BJ (cell line): ENCODE results near the gene DDX28. TPM values are rescaled to one million over a fixed set of nuclear protein-coding genes. Genes with fewer than 3 reads are reported as not detected.
"Not testable (repeated sequence)": the region's sequence is repeated elsewhere in the genome, so short reads cannot be mapped to it uniquely, and the experiment has no call there.

Experiments
- CTCF ChIA-PET: fragments of 350-600 bp; formaldehyde crosslinking; extraction: SDS; loops from one replicate; lab custom pipeline; 2021; ENCODE audit warnings: antibody characterized with exemption, inconsistent platforms; lab: Yijun Ruan, JAX
- POLR2A ChIA-PET: fragments of 300-600 bp; sonication (Branson Sonifier 250); formaldehyde crosslinking; extraction: SDS; loops from one replicate; lab custom pipeline; 2021; ENCODE audit warnings: antibody characterized with exemption; lab: Charles Lee
- DNase-seq: peaks from one replicate; pipeline ENCODE4 v3.0.0-alpha.2; 2011; ENCODE audit warnings: low read depth
- H3K27me3 ChIP-seq: 2 replicates; pipeline ENCODE4 v1.6.0; 2011; ENCODE audit warnings: low read length; ENCODE audit not compliant: control insufficient read depth, insufficient read depth
- H3K36me3 ChIP-seq: 2 replicates; pipeline ENCODE4 v1.5.1; 2011; ENCODE audit warnings: low read length; ENCODE audit not compliant: control insufficient read depth, insufficient read depth
- H3K4me3 ChIP-seq: 2 replicates; pipeline ENCODE4 v1.5.1; 2011; ENCODE audit warnings: low read depth, mild to moderate bottlenecking, control low read depth, low read length
- polyA plus RNA-seq: library from polyadenylated mRNA; depleted of rRNA; stranded (reverse); fragments of >200 nt; gene quantifications from 2 replicates; pipeline ENCODE4 v1.2.3, GENCODE V29; 2011
- TF ChIP-seq, protein P1 (sequence below): IDR thresholded peaks from 2 replicates; pipeline ENCODE4 v1.5.1; 2011; ENCODE audit warnings: low read depth, mild to moderate bottlenecking, control low read depth, inconsistent platforms, low read length, moderate library complexity; ENCODE audit not compliant: insufficient read depth

The DDX28 gene
- polyA plus RNA-seq, 1 experiment = 10.1 TPM

DNA sequence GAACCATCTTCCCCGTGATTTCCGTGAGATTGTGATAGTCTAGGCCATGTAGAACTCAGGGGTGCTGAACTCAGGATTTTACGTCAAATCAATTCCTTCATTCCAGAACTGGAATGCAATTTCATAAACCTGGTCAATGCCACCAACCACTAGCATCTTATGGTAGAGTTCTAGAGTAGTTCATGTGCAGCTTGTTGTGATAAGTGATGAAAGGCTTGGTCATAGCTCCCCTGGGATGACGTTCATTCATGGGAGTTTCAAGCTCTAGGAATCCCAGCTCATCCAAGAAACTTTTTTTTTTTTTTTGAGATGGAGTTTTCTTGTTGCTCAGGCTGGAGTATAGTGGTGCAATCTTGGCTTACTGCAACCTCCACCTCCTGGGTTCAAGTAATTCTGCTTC lies 20.0 kb downstream of the DDX28 start:
- POLR2A ChIA-PET = interaction anchor here (0.6 kb wide), 1 partner anchor 1875 kb away, joined by 3 read pairs; no protein-coding TSS in a partner anchor
- TF ChIP-seq, protein P1, sequence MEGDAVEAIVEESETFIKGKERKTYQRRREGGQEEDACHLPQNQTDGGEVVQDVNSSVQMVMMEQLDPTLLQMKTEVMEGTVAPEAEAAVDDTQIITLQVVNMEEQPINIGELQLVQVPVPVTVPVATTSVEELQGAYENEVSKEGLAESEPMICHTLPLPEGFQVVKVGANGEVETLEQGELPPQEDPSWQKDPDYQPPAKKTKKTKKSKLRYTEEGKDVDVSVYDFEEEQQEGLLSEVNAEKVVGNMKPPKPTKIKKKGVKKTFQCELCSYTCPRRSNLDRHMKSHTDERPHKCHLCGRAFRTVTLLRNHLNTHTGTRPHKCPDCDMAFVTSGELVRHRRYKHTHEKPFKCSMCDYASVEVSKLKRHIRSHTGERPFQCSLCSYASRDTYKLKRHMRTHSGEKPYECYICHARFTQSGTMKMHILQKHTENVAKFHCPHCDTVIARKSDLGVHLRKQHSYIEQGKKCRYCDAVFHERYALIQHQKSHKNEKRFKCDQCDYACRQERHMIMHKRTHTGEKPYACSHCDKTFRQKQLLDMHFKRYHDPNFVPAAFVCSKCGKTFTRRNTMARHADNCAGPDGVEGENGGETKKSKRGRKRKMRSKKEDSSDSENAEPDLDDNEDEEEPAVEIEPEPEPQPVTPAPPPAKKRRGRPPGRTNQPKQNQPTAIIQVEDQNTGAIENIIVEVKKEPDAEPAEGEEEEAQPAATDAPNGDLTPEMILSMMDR = no peak
- H3K36me3 ChIP-seq = no peaks in the 10 kb centered on the region
- no peaks in the 10 kb centered on the region for H3K27me3 ChIP-seq
- CTCF ChIA-PET = interaction anchor here (0.9 to 2.5 kb wide), 3 partner anchors 9 to 66 kb away, joined by 4 to 8 read pairs (median 4); partner anchors contain the start of gene DPEP2NB
- H3K4me3 ChIP-seq = no peak overlapping the region
- DNase-seq = no peak

DNA sequence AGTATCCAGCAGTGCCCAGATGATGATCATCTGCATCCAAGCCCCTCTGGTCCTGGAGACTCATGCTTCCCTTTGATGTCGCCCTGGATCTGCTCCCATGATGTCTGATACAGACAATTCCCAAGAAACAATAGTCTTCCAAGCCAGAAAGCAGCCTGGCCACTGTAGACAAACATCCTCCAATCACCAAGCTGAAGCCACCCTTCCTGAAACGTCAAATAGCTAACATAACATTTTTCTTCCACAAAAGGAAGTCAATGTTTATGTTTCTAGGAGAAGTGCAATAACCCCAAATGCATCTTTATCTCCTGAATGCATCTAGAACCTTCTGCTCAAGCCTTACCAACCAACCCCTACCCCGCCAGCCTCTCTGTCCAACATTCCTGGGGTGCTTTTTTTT lies 22.6 kb downstream of the DDX28 start:
- H3K27me3 ChIP-seq = no peaks in the 10 kb centered on the region
- no peaks in the 10 kb centered on the region for H3K36me3 ChIP-seq
- no peak overlapping the region for H3K4me3 ChIP-seq
- TF ChIP-seq, protein P1 = no peak
- ChIA-PET POLR2A (no interaction called here), CTCF (interaction anchor here (0.6 kb wide), 1 partner anchor 9 kb away, joined by 3 read pairs; no protein-coding TSS in a partner anchor)
- no peak for DNase-seq

GRCh38 chr16:67999985-68000384 lies 23.0 kb downstream of the DDX28 start:
- Histone ChIP-seq H3K27me3 (no peaks in the 10 kb centered on the region), H3K4me3 (no peak overlapping the region), H3K36me3 (no peaks in the 10 kb centered on the region)
- ChIA-PET CTCF (interaction anchor here (0.6 kb wide), 1 partner anchor 10 kb away, joined by 3 read pairs; no protein-coding TSS in a partner anchor), POLR2A (no interaction called here)
- TF ChIP-seq, protein P1 = no peak
- DNase-seq = no peak

GRCh38 chr16:67998779-67999688 lies 24.0 kb downstream of the DDX28 start, which contains the start of gene DPEP2:
TSS of gene DPEP2 (minus strand) at chr16:67999484. CDS start at chr16:67993212, 6,272 bp downstream.
- POLR2A ChIA-PET = not testable (repeated sequence)

DNA sequence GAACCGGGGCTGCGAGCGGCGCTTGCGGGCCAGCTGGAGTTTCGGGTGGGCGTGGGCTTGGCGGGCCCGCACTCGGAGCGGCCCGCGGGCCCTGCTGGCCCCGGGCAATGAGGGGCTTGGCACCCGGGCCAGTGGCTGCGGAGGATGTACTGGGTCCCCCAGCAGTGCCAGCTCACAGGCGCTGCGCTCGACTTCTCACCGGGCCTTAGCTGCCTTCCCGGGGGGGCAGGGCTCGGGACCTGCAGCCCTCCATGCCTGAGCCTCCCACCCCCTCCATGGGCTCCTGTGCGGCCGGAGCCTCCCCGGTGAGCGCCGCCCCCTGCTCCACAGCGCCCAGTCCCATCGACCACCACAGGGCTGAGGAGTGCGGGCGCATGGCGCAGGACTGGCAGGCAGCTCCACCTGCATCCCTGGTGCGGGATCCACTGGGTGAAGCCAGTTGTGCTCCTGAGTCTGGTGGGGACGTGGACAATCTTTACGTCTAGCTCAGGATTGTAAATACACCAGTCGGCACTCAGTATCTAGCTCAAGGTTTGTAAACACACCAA lies 24.7 kb downstream of the DDX28 start:
- H3K27me3 ChIP-seq, DNase-seq, POLR2A ChIA-PET, H3K36me3 ChIP-seq, H3K4me3 ChIP-seq: not testable (repeated sequence)
- CTCF ChIA-PET = interaction anchor here (1.0 to 1.1 kb wide), 3 partner anchors 10 to 67 kb away, joined by 3 read pairs; no protein-coding TSS in a partner anchor

More at GRCh38 chr16:67998779-67999688, 24.0 kb downstream of the DDX28 start, which contains the start of gene DPEP2:
- not testable (repeated sequence) for H3K4me3 ChIP-seq, H3K36me3 ChIP-seq, H3K27me3 ChIP-seq, DNase-seq
- CTCF ChIA-PET = interaction anchor here (1.0 to 1.1 kb wide), 3 partner anchors 10 to 66 kb away, joined by 3 read pairs; no protein-coding TSS in a partner anchor

GRCh38 chr16:67996666-67997065 lies 26.4 kb downstream of the DDX28 start:
- TF ChIP-seq, protein P1 = no peak

More at GRCh38 chr16:67996666-67997065, 26.4 kb downstream of the DDX28 start:
- no peaks in the 10 kb centered on the region for H3K27me3 ChIP-seq
- H3K36me3 ChIP-seq = no peaks in the 10 kb centered on the region
- CTCF ChIA-PET = interaction anchor here (1.5 kb wide), 1 partner anchor 67 kb away, joined by 3 read pairs; no protein-coding TSS in a partner anchor
- no peak for DNase-seq
- H3K4me3 ChIP-seq = no peak overlapping the region
- POLR2A ChIA-PET = no interaction called here
